ENCODE results near the gene PSD4. TPM values are rescaled to one million over a fixed set of nuclear protein-coding genes. Genes with fewer than 3 reads are reported as not detected.

Gene PSD4
- total RNA-seq, 6 donors from 2014 or later = 44.0 to 101 (median 60.4) TPM

DNA sequence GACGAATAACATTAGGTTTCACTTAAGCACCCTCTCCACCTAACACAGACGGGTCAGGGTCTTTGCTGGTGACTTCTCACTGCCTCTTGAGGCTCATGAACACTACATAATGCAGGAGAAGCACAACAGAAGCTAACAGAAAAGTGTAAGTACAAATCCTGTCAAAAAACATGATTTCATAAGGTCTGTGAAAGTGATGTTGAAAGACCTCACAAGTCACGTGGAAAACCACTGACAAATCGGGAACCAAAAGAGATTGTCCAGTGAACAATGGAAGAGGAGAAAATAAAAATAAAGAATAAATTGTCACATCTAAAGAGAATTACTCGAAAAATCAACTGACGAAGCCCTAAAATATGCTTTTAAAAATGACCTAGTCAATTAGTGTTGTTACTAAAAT lies 14.0 kb downstream of the PSD4 start:
- ATAC-seq (ENCODE audit: low FRiP score in 2 of 2) = no peak
- Histone ChIP-seq H3K4me1 (peaks cover 0 to 16% (median 16%) of the 10 kb centered on the region in 4 donors), H3K27ac (peak overlapping the region in 3 of 4 donors; percentile 28 to 70 (median 44)), H3K9me3 (no peaks in the 10 kb centered on the region), H3K27me3 (no peaks in the 10 kb centered on the region), H3K4me3 (no peak overlapping the region), H3K36me3 (peaks cover 3 to 7% (median 6%) of the 10 kb centered on the region in 4 donors)
- DNase-seq = no peak
- TF ChIP-seq POLR2AphosphoS5 (IDR thresholded peaks at IDR 0.05) (no peak), POLR2A (IDR thresholded peaks at IDR 0.05) (no peak), EP300 (IDR thresholded peaks at IDR 0.05) (no peak), CTCF (IDR thresholded peaks at IDR 0.05) (no peak)
- WGBS, 2 donors = 71 to 72% methylated on average over 6 of the region's 6 CpGs

DNA sequence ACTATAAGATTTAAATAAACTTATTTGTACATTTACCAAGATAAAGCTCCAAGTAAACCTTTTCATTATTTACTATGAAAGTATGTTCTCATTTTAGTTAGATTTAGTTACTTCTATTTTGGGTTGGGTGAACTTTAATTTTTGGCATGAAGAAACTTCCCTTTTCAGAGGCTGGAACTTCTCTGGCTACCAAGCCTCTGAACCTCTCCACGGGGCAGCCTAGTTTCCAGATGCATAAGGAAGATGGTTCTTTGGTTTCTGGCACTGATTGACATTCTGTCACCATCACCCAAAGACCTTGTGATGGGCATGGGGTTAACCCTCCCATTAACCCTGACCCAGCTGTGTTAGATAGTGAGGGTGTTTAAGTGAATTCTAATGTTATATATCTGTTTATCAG lies 17.1 kb downstream of the PSD4 start:
- H3K9me3 ChIP-seq = no peaks in the 10 kb centered on the region
- H3K36me3 ChIP-seq = peaks cover 3 to 20% (median 12%) of the 10 kb centered on the region in 4 donors

DNA sequence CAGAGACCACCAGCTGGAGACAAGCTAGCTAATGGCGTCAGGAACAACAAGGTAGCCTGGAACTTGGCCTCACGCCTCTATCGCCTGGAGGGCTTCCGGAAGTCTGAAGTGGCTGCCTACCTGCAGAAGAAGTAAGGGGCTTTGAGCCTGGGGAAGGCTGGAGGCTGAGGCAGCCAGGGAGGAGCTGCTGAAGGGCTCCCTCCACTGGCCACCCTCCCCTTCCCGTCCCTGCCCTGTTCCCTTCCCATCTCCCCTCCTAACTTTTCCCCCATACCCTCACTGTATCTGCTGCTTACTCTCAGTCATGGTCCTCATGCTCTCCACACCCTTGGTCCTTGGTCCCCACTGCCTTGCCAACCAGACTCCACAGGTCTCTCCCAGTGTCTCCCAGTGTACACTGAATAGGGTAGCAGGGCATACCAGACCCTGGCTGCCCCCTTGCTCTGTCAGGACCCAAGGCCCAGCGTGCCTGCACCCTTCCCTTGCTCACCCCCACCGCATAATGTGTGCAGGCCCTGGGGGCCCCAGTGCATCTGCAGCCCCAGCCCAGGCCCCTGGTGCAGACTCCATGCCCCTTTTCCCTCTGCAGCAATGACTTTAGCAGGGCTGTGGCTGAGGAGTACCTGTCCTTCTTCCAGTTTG lies 18.8 kb downstream of the PSD4 start:
- ATAC-seq (ENCODE audit: low FRiP score in 2 of 2) (peak in 1 of 2 donors; percentile 9), DNase-seq (peak in 1 of 2 donors; percentile 37)
- Histone ChIP-seq H3K4me1 (no peaks in the 10 kb centered on the region), H3K9me3 (no peaks in the 10 kb centered on the region), H3K4me3 (no peak overlapping the region), H3K36me3 (peaks cover 3 to 25% (median 15%) of the 10 kb centered on the region in 4 donors), H3K27me3 (no peaks in the 10 kb centered on the region), H3K27ac (no peak overlapping the region)
- TF ChIP-seq EP300 (IDR thresholded peaks at IDR 0.05) (no peak), POLR2AphosphoS5 (IDR thresholded peaks at IDR 0.05) (no peak), POLR2A (IDR thresholded peaks at IDR 0.05) (no peak)
- 91 to 92% methylated on average over 7 of the region's 7 CpGs for WGBS, 2 donors

More for the DNA sequence above, 17.1 kb downstream of the PSD4 start:
- no peak overlapping the region for H3K27ac ChIP-seq
- 50 to 53% methylated on average over 1 of the region's 1 CpG for WGBS, 2 donors
- no peak overlapping the region for H3K4me3 ChIP-seq
- H3K27me3 ChIP-seq = no peaks in the 10 kb centered on the region
- ATAC-seq (ENCODE audit: low FRiP score in 2 of 2) (no peak), DNase-seq (no peak)
- peaks cover 0 to 8% (median 5%) of the 10 kb centered on the region in 4 donors for H3K4me1 ChIP-seq
- TF ChIP-seq POLR2AphosphoS5 (IDR thresholded peaks at IDR 0.05) (no peak), EP300 (IDR thresholded peaks at IDR 0.05) (no peak), CTCF (IDR thresholded peaks at IDR 0.05) (no peak), POLR2A (IDR thresholded peaks at IDR 0.05) (no peak)

DNA sequence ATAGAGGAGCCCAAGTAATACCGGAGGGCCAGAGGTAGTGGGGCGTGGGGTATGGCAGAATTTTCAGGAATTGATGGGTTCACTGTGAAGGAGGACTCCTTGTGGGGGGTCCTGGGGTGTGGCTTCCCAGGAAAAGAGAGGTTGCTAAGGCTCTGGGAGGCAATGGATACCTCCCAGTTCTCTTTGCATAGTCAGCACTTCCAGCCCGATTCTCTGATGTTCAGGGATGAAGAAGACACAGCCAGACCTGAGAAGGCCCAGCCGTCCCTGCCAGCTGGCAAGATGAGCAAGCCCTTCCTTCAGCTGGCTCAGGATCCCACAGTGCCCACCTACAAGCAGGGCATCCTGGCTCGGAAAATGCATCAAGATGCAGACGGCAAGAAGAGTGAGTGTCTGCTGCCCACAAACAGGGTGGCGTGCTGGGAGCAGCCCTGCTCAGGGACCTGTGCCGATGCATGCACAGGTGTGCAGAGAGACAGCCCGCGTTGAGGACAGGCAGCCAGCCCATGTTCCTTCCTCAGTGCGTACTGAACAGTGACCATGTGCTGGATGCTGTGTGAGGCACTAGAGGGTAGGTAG lies 22.2 kb downstream of the PSD4 start:
- Histone ChIP-seq H3K36me3 (peaks cover 3 to 30% (median 15%) of the 10 kb centered on the region in 4 donors), H3K4me3 (no peak overlapping the region), H3K9me3 (no peaks in the 10 kb centered on the region), H3K27ac (no peak overlapping the region), H3K4me1 (peaks cover 6 to 24% (median 12%) of the 10 kb centered on the region in 4 donors), H3K27me3 (no peaks in the 10 kb centered on the region)
- DNase-seq (no peak), ATAC-seq (ENCODE audit: low FRiP score in 2 of 2) (no peak)
- 87 to 93% methylated on average over 11 of the region's 11 CpGs for WGBS, 2 donors
- TF ChIP-seq POLR2AphosphoS5 (IDR thresholded peaks at IDR 0.05) (no peak), CTCF (IDR thresholded peaks at IDR 0.05) (no peak), POLR2A (IDR thresholded peaks at IDR 0.05) (no peak), EP300 (IDR thresholded peaks at IDR 0.05) (no peak)

- ATAC-seq (ENCODE audit: low FRiP score in 2 of 2) (no peak), DNase-seq (no peak)
- 96 to 98% methylated on average over 4 of the region's 4 CpGs for whole genome bisulfite sequencing, 2 donors
- Histone ChIP-seq H3K27ac (no peak overlapping the region), H3K4me1 (peaks cover 6 to 24% (median 12%) of the 10 kb centered on the region in 4 donors), H3K9me3 (no peaks in the 10 kb centered on the region), H3K27me3 (no peaks in the 10 kb centered on the region), H3K4me3 (no peak overlapping the region), H3K36me3 (peaks cover 3 to 38% (median 23%) of the 10 kb centered on the region in 4 donors)
- TF ChIP-seq POLR2AphosphoS5 (IDR thresholded peaks at IDR 0.05) = no peak
Measured at GRCh38 chr2:113196839-113197238, 23.1 kb downstream of the PSD4 start.
